GM18511 (cell line): ENCODE measurements around the gene OTP.

Experiments
- ATAC-seq: cut with Tn5 transposase; IDR thresholded peaks from one replicate; pipeline ENCODE4 v1.9.1; 2021; ENCODE audit warnings: mild to moderate bottlenecking, moderate library complexity; ENCODE audit not compliant: unreplicated experiment

OTP gene

GRCh38 chr5:77637998-77638762 is at the start of gene OTP:
Gene OTP (minus strand): TSS chr5:77638713. CDS start chr5:77638549, 164 bp downstream.
- ATAC-seq: no peak

GRCh38 chr5:77683171-77683732 is 44.7 kb upstream of the OTP start:
- no peak for ATAC-seq

- no peak for ATAC-seq
Observed at GRCh38 chr5:77670526-77670925, 32.0 kb upstream of the OTP start.

GRCh38 chr5:77669677-77670076 is 31.2 kb upstream of the OTP start:
- no peak for ATAC-seq

GRCh38 chr5:77663090-77663863 is 24.8 kb upstream of the OTP start:
- no peak for ATAC-seq

GRCh38 chr5:77662635-77663034 is 24.1 kb upstream of the OTP start:
- ATAC-seq: no peak

- no peak for ATAC-seq
Observed at GRCh38 chr5:77658662-77659061, 20.1 kb upstream of the OTP start.

GRCh38 chr5:77651343-77651742 is 12.8 kb upstream of the OTP start:
- ATAC-seq: no peak

- ATAC-seq: no peak
Observed at GRCh38 chr5:77650686-77651085, 12.2 kb upstream of the OTP start.

- no peak for ATAC-seq
Observed at GRCh38 chr5:77649776-77650175, 11.3 kb upstream of the OTP start.

GRCh38 chr5:77645995-77646639 is 7.6 kb upstream of the OTP start:
- ATAC-seq: no peak

GRCh38 chr5:77645158-77645994 is 6.9 kb upstream of the OTP start:
- ATAC-seq: no peak

- ATAC-seq: no peak
Observed at GRCh38 chr5:77644371-77645157, 6.1 kb upstream of the OTP start.

- ATAC-seq: no peak
Observed at GRCh38 chr5:77643654-77644370, 5.3 kb upstream of the OTP start.

- no peak for ATAC-seq
Observed at GRCh38 chr5:77642738-77643653, 4.5 kb upstream of the OTP start.

- no peak for ATAC-seq
Observed at GRCh38 chr5:77641963-77642737, 3.6 kb upstream of the OTP start.

- no peak for ATAC-seq
Observed at GRCh38 chr5:77641397-77641943, 3.0 kb upstream of the OTP start.
